ENCODE data around the gene TMEM158.

The TMEM158 gene

GRCh38 chr3:45258317-45258716 lies 32.2 kb upstream of the TMEM158 start:
- CTCF ChIA-PET: no interaction called here
- TF ChIP-seq ZNF384 (IDR thresholded peaks at IDR 0.05) (no peak), FOXM1 (IDR thresholded peaks at IDR 0.05; ENCODE audit: borderline replicate concordance) (no peak), SUZ12 (IDR thresholded peaks at IDR 0.05) (no peak), NFRKB (IDR thresholded peaks at IDR 0.05) (no peak), SP1 (IDR thresholded peaks at IDR 0.05) (no peak), L3MBTL2 (conservative IDR thresholded peaks at IDR 0.05) (no peak), FOXK2 (IDR thresholded peaks at IDR 0.05) (no peak), ELF4 (IDR thresholded peaks at IDR 0.05) (no peak), TARDBP (IDR thresholded peaks at IDR 0.05) (no peak), HDGF (IDR thresholded peaks at IDR 0.05; ENCODE audit: borderline replicate concordance) (no peak), LEF1 (IDR thresholded peaks at IDR 0.05; ENCODE audit: borderline replicate concordance) (no peak), BHLHE40 (IDR thresholded peaks at IDR 0.05; ENCODE audit: borderline replicate concordance) (no peak), CTBP1 (IDR thresholded peaks at IDR 0.05; ENCODE audit: borderline replicate concordance) (no peak), ARNT (IDR thresholded peaks at IDR 0.05) (no peak), FOXA1 (IDR thresholded peaks at IDR 0.05) (no peak)
- TF ChIP-seq, protein P1, sequence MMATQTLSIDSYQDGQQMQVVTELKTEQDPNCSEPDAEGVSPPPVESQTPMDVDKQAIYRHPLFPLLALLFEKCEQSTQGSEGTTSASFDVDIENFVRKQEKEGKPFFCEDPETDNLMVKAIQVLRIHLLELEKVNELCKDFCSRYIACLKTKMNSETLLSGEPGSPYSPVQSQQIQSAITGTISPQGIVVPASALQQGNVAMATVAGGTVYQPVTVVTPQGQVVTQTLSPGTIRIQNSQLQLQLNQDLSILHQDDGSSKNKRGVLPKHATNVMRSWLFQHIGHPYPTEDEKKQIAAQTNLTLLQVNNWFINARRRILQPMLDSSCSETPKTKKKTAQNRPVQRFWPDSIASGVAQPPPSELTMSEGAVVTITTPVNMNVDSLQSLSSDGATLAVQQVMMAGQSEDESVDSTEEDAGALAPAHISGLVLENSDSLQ (IDR thresholded peaks at IDR 0.05): no peak
- no peak for DNase-seq (ENCODE audit: extremely low spot score)
- POLR2A ChIA-PET: no interaction called here

- no peak for DNase-seq (ENCODE audit: extremely low spot score)
- ChIA-PET CTCF (no interaction called here), POLR2A (no interaction called here)
- no peak for TF ChIP-seq SUZ12 (IDR thresholded peaks at IDR 0.05)
- no peak for TF ChIP-seq BHLHE40 (IDR thresholded peaks at IDR 0.05; ENCODE audit: borderline replicate concordance)
These were observed 27.2 kb upstream of the TMEM158 start for GRCh38 chr3:45253316-45253715.

- TF ChIP-seq L3MBTL2 (conservative IDR thresholded peaks at IDR 0.05) (no peak), ZNF384 (IDR thresholded peaks at IDR 0.05) (no peak)
- no peak for DNase-seq (ENCODE audit: extremely low spot score)
- CTCF ChIA-PET: no interaction called here
- POLR2A ChIA-PET: no interaction called here
These were observed 26.7 kb upstream of the TMEM158 start for GRCh38 chr3:45252826-45253225.

- POLR2A ChIA-PET: no interaction called here
- DNase-seq (ENCODE audit: extremely low spot score): no peak
- CTCF ChIA-PET: no interaction called here
- no peak for TF ChIP-seq ELF4 (IDR thresholded peaks at IDR 0.05)
- no peak for TF ChIP-seq CTBP1 (IDR thresholded peaks at IDR 0.05; ENCODE audit: borderline replicate concordance)
- no peak for TF ChIP-seq ZNF384 (IDR thresholded peaks at IDR 0.05)
- no peak for TF ChIP-seq SP1 (IDR thresholded peaks at IDR 0.05)
- no peak for TF ChIP-seq SUZ12 (IDR thresholded peaks at IDR 0.05)
- TF ChIP-seq TARDBP (IDR thresholded peaks at IDR 0.05): no peak
- TF ChIP-seq LEF1 (IDR thresholded peaks at IDR 0.05; ENCODE audit: borderline replicate concordance): no peak
- no peak for TF ChIP-seq BHLHE40 (IDR thresholded peaks at IDR 0.05; ENCODE audit: borderline replicate concordance)
- no peak for TF ChIP-seq FOXA1 (IDR thresholded peaks at IDR 0.05)
- no peak for TF ChIP-seq FOXK2 (IDR thresholded peaks at IDR 0.05)
- TF ChIP-seq ARNT (IDR thresholded peaks at IDR 0.05): no peak
- no peak for TF ChIP-seq FOXM1 (IDR thresholded peaks at IDR 0.05; ENCODE audit: borderline replicate concordance)
- TF ChIP-seq L3MBTL2 (conservative IDR thresholded peaks at IDR 0.05): no peak
These were observed 23.3 kb upstream of the TMEM158 start for GRCh38 chr3:45249391-45249790.

DNA sequence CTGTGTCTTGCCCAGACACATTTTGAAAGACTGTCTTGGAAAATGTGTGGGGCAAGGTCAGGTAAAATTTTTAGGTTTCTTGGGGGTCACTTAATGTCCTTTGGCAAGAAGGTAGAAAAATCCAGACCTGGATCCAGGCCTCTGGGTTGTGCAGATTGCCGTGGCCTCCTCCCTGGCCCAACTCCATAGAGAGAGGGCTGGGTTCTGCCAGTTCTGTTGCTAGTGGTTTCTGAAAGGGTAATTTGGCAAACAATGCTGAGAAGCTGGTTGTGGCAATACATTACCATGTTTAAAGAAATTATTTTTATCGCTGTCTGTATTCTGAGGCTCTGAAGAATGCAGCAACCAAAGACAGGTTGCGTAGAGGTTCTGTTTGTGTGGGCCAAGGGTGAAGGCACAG lies 20.2 kb upstream of the TMEM158 start:
- CTCF ChIA-PET: no interaction called here
- POLR2A ChIA-PET: no interaction called here
- TF ChIP-seq L3MBTL2 (conservative IDR thresholded peaks at IDR 0.05) (no peak), ZNF384 (IDR thresholded peaks at IDR 0.05) (no peak), TARDBP (IDR thresholded peaks at IDR 0.05) (no peak), SP1 (IDR thresholded peaks at IDR 0.05) (no peak), FOXM1 (IDR thresholded peaks at IDR 0.05; ENCODE audit: borderline replicate concordance) (no peak), ELF4 (IDR thresholded peaks at IDR 0.05) (no peak), NFRKB (IDR thresholded peaks at IDR 0.05) (no peak), CTBP1 (IDR thresholded peaks at IDR 0.05; ENCODE audit: borderline replicate concordance) (no peak), BHLHE40 (IDR thresholded peaks at IDR 0.05; ENCODE audit: borderline replicate concordance) (no peak), HDGF (IDR thresholded peaks at IDR 0.05; ENCODE audit: borderline replicate concordance) (no peak), FOXK2 (IDR thresholded peaks at IDR 0.05) (no peak), ARNT (IDR thresholded peaks at IDR 0.05) (no peak), SUZ12 (IDR thresholded peaks at IDR 0.05) (no peak), FOXA1 (IDR thresholded peaks at IDR 0.05) (no peak), LEF1 (IDR thresholded peaks at IDR 0.05; ENCODE audit: borderline replicate concordance) (no peak)
- TF ChIP-seq, protein P1 (IDR thresholded peaks at IDR 0.05): no peak
- DNase-seq (ENCODE audit: extremely low spot score): no peak

DNA sequence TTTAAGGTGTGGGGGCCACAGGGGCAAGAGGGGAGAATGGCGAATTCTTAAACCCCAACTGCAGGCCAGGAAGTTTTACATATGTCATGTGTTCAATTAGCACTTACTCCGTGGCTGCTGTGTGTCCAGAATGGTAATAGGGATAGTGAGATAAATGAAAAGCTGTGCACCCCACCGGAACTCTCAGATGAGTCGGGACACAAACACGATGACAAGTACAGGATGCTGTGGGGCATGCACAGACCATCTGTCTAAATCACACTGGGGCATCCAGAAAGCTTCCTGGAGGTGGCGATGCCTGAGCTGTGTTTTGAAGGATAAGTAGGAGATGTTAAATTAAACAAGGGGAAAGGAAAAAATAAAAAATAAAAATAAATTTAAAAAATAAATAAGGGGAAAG lies 18.3 kb upstream of the TMEM158 start:
- POLR2A ChIA-PET: no interaction called here
- no peak for TF ChIP-seq FOXK2 (IDR thresholded peaks at IDR 0.05)
- no peak for TF ChIP-seq ARNT (IDR thresholded peaks at IDR 0.05)
- TF ChIP-seq HDGF (IDR thresholded peaks at IDR 0.05; ENCODE audit: borderline replicate concordance): no peak
- TF ChIP-seq BHLHE40 (IDR thresholded peaks at IDR 0.05; ENCODE audit: borderline replicate concordance): no peak
- TF ChIP-seq SUZ12 (IDR thresholded peaks at IDR 0.05): no peak
- TF ChIP-seq SP1 (IDR thresholded peaks at IDR 0.05): no peak
- no peak for TF ChIP-seq NFRKB (IDR thresholded peaks at IDR 0.05)
- no peak for TF ChIP-seq ZNF384 (IDR thresholded peaks at IDR 0.05)
- no peak for TF ChIP-seq FOXA1 (IDR thresholded peaks at IDR 0.05)
- no peak for TF ChIP-seq FOXM1 (IDR thresholded peaks at IDR 0.05; ENCODE audit: borderline replicate concordance)
- no peak for TF ChIP-seq TARDBP (IDR thresholded peaks at IDR 0.05)
- TF ChIP-seq L3MBTL2 (conservative IDR thresholded peaks at IDR 0.05): no peak
- no peak for TF ChIP-seq LEF1 (IDR thresholded peaks at IDR 0.05; ENCODE audit: borderline replicate concordance)
- no peak for TF ChIP-seq ELF4 (IDR thresholded peaks at IDR 0.05)
- TF ChIP-seq CTBP1 (IDR thresholded peaks at IDR 0.05; ENCODE audit: borderline replicate concordance): no peak
- TF ChIP-seq, protein P1 (IDR thresholded peaks at IDR 0.05): no peak
- CTCF ChIA-PET: no interaction called here
- no peak for DNase-seq (ENCODE audit: extremely low spot score)

Measured in HEK293T (cell line).